GM12892 (cell line): ENCODE results near the gene CARF.

ENCODE experiments used
- POLR2A ChIP-seq: IDR thresholded peaks from 2 replicates; pipeline ENCODE4 v1.6.1; 2011; ENCODE audit warnings: low read depth, low read length, control low read depth
- POLR2AphosphoS5 ChIP-seq: IDR thresholded peaks from 2 replicates; pipeline ENCODE4 v1.6.1; 2011; ENCODE audit warnings: low read depth, low read length, control low read depth

GRCh38 chr2:202945497-202945896 is 33.4 kb downstream of the CARF start:
- TF ChIP-seq POLR2A (no peak), POLR2AphosphoS5 (no peak)
